ENCODE measurements around the gene ZFP91. TPM values are rescaled to one million over a fixed set of nuclear protein-coding genes. Genes with fewer than 3 reads are reported as not detected.

Gene ZFP91
- total and polyA plus RNA-seq, 9 of the 15 experiments (the other 6 are each of a cell fraction or from before 2014, with no cell fraction given), result 17.6 to 58.3 (median 34.0) TPM

GRCh38 chr11:58579192-58580129 is 598 bp downstream of the ZFP91 start (continued):
- TF ChIP-seq NR4A1 (CRISPR knock-in tag; IDR thresholded peaks at IDR 0.05), result no peak; the same call in 1 of the 2 replicates
- TF ChIP-seq NR4A1 (tag; IDR thresholded peaks at IDR 0.05), result no peak
- TF ChIP-seq GABPB1 (CRISPR knock-in tag; IDR thresholded peaks at IDR 0.05), result peak; percentile 90
- peak; percentile 54; the same call in 1 of the 2 replicates for TF ChIP-seq ZBTB1 (CRISPR knock-in tag; IDR thresholded peaks at IDR 0.05; ENCODE audit: borderline replicate concordance, low read depth)
- TF ChIP-seq, protein P1, sequence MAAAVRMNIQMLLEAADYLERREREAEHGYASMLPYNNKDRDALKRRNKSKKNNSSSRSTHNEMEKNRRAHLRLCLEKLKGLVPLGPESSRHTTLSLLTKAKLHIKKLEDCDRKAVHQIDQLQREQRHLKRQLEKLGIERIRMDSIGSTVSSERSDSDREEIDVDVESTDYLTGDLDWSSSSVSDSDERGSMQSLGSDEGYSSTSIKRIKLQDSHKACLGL (CRISPR knock-in tag; IDR thresholded peaks at IDR 0.05; ENCODE audit: borderline replicate concordance, poor library complexity, severe bottlenecking), result peak; percentile 59
- no peak for TF ChIP-seq MCM5 (IDR thresholded peaks at IDR 0.05; ENCODE audit: low read depth)
- TF ChIP-seq RAD51 (IDR thresholded peaks at IDR 0.05; ENCODE audit: borderline replicate concordance, low read depth), result peak; percentile 91
- TF ChIP-seq, protein P2, sequence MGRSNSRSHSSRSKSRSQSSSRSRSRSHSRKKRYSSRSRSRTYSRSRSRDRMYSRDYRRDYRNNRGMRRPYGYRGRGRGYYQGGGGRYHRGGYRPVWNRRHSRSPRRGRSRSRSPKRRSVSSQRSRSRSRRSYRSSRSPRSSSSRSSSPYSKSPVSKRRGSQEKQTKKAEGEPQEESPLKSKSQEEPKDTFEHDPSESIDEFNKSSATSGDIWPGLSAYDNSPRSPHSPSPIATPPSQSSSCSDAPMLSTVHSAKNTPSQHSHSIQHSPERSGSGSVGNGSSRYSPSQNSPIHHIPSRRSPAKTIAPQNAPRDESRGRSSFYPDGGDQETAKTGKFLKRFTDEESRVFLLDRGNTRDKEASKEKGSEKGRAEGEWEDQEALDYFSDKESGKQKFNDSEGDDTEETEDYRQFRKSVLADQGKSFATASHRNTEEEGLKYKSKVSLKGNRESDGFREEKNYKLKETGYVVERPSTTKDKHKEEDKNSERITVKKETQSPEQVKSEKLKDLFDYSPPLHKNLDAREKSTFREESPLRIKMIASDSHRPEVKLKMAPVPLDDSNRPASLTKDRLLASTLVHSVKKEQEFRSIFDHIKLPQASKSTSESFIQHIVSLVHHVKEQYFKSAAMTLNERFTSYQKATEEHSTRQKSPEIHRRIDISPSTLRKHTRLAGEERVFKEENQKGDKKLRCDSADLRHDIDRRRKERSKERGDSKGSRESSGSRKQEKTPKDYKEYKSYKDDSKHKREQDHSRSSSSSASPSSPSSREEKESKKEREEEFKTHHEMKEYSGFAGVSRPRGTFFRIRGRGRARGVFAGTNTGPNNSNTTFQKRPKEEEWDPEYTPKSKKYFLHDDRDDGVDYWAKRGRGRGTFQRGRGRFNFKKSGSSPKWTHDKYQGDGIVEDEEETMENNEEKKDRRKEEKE (IDR thresholded peaks at IDR 0.05; ENCODE audit: borderline replicate concordance in 1 of 2, control insufficient read depth in 1 of 2, low read depth in 2 of 2, low read length in 1 of 2), result 0 out of 4 replicates have a peak, but pooled peaks of 1 of the 2 experiments have one; percentile 40
- peak in 1 of 2 experiments; percentile 39; a peak in 1 of 4 replicates for TF ChIP-seq NONO (IDR thresholded peaks at IDR 0.05; ENCODE audit: low read depth in 2 of 2, low read length in 1 of 2)
- TF ChIP-seq, protein P3, sequence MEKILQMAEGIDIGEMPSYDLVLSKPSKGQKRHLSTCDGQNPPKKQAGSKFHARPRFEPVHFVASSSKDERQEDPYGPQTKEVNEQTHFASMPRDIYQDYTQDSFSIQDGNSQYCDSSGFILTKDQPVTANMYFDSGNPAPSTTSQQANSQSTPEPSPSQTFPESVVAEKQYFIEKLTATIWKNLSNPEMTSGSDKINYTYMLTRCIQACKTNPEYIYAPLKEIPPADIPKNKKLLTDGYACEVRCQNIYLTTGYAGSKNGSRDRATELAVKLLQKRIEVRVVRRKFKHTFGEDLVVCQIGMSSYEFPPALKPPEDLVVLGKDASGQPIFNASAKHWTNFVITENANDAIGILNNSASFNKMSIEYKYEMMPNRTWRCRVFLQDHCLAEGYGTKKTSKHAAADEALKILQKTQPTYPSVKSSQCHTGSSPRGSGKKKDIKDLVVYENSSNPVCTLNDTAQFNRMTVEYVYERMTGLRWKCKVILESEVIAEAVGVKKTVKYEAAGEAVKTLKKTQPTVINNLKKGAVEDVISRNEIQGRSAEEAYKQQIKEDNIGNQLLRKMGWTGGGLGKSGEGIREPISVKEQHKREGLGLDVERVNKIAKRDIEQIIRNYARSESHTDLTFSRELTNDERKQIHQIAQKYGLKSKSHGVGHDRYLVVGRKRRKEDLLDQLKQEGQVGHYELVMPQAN (IDR thresholded peaks at IDR 0.05; ENCODE audit: borderline replicate concordance), result peak; percentile 97
- peak in 1 of 2 experiments; percentile 70; a peak in 2 of 4 replicates for TF ChIP-seq RCOR1 (IDR thresholded peaks at IDR 0.05; ENCODE audit: borderline replicate concordance in 1 of 2, low read depth in 2 of 2, low read length in 2 of 2)
- no peak for TF ChIP-seq FOXA1 (IDR thresholded peaks at IDR 0.05; ENCODE audit: borderline replicate concordance)
- TF ChIP-seq, protein P4, sequence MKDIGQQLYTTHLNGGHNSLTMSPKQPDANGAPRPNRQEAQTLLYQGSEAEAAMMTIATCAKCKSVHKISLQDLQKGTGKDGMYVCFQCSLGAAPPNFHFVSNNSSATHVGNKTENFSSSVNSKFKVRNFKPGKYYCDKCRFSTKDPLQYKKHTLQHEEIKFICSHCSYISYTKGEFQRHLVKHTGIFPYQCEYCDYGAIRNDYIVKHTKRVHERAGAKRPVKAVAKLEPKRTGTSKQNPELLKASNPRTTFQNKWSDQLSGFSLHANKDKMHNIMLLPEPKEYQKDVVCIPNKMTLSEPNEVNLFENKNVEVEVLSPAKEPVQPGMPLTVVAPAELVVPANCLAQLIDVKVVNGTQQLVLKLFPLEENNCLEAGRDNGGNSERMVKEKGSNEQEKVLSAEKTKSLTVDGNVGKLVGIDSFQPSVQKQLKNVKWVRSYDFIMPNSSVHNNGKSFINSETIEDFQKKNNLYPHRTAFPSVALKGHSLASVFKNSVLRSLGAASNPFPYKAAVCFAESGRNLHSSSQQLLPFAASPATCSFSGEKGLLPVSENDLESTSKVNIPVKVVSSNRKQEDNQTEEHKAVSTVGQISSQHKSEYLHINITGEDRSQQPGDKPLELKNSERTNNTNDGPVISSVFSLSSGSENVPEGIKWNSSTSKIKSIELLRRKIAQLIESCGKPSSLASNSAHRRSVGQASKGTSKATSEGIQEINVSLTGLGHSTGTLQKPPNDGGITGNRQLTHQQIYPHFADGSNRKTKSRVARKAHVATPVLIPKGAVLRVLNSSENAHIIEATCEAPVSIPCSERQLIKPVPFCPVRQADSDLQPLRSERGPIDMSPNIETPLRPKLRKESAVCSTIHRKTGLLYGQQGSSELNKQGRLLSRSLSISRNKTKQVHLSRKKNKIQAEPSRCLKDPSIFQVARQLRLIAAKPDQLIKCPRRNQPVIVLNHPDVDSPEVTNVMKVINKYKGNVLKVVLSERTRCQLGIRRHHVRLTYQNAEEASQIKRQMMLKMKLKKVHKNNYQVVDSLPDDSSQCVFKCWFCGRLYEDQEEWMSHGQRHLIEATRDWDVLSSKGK (CRISPR knock-in tag; IDR thresholded peaks at IDR 0.05), result no peak
- peak; percentile 56; the same call in 1 of the 2 replicates for TF ChIP-seq TARDBP (IDR thresholded peaks at IDR 0.05)
- peak; percentile 9; the same call in 1 of the 2 replicates for TF ChIP-seq E2F3 (CRISPR knock-in tag; IDR thresholded peaks at IDR 0.05)
- peak; percentile 77 to 88 for TF ChIP-seq FOXK2 (conservative IDR thresholded peaks at IDR 0.05 in 1 of 2, IDR thresholded peaks at IDR 0.05 in 1 of 2; ENCODE audit: low read depth in 2 of 2)

Measured in K562 (cell line).